ENCODE measurements around the gene P3H2.

- TF ChIP-seq, protein P1, sequence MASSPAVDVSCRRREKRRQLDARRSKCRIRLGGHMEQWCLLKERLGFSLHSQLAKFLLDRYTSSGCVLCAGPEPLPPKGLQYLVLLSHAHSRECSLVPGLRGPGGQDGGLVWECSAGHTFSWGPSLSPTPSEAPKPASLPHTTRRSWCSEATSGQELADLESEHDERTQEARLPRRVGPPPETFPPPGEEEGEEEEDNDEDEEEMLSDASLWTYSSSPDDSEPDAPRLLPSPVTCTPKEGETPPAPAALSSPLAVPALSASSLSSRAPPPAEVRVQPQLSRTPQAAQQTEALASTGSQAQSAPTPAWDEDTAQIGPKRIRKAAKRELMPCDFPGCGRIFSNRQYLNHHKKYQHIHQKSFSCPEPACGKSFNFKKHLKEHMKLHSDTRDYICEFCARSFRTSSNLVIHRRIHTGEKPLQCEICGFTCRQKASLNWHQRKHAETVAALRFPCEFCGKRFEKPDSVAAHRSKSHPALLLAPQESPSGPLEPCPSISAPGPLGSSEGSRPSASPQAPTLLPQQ (tag by site-specific recombination; IDR thresholded peaks at IDR 0.05) = no peak
- TF ChIP-seq ZNF18 (tag by site-specific recombination; IDR thresholded peaks at IDR 0.05) = no peak
- TF ChIP-seq GLI4 (tag by site-specific recombination; IDR thresholded peaks at IDR 0.05) = no peak
- TF ChIP-seq GLIS1 (tag by site-specific recombination; IDR thresholded peaks at IDR 0.05) = no peak
Observed at GRCh38 chr3:190013943-190014924, 106.5 kb downstream of the P3H2 start.
